ENCODE measurements around the gene IMMP2L. TPM values are rescaled to one million over a fixed set of nuclear protein-coding genes. Genes with fewer than 3 reads are reported as not detected.
A peak's percentile ranks its signal among the peaks of the same experiment; 100 is the strongest.

The IMMP2L gene
- total RNA-seq, 1 donor from 2014 or later = 17.8 TPM

GRCh38 chr7:111405621-111406020, 156.7 kb downstream of the IMMP2L start:
- no peak for DNase-seq
- intact Hi-C loops (cut with micrococcal nuclease) = no loop called here
- no peaks in the 10 kb centered on the region for H3K36me3 ChIP-seq
- TF ChIP-seq, protein P1, sequence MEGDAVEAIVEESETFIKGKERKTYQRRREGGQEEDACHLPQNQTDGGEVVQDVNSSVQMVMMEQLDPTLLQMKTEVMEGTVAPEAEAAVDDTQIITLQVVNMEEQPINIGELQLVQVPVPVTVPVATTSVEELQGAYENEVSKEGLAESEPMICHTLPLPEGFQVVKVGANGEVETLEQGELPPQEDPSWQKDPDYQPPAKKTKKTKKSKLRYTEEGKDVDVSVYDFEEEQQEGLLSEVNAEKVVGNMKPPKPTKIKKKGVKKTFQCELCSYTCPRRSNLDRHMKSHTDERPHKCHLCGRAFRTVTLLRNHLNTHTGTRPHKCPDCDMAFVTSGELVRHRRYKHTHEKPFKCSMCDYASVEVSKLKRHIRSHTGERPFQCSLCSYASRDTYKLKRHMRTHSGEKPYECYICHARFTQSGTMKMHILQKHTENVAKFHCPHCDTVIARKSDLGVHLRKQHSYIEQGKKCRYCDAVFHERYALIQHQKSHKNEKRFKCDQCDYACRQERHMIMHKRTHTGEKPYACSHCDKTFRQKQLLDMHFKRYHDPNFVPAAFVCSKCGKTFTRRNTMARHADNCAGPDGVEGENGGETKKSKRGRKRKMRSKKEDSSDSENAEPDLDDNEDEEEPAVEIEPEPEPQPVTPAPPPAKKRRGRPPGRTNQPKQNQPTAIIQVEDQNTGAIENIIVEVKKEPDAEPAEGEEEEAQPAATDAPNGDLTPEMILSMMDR (IDR thresholded peaks at IDR 0.05; ENCODE audit: borderline replicate concordance) = no peak
- no peak overlapping the region for H3K27ac ChIP-seq (replicated peaks)
- H3K4me3 ChIP-seq = no peak overlapping the region
- H3K4me1 ChIP-seq = peaks cover 6% of the 10 kb centered on the region
- no peaks in the 10 kb centered on the region for H3K27me3 ChIP-seq (ENCODE audit: low read depth)
- H3K9me3 ChIP-seq (replicated peaks) = no peaks in the 10 kb centered on the region

DNA sequence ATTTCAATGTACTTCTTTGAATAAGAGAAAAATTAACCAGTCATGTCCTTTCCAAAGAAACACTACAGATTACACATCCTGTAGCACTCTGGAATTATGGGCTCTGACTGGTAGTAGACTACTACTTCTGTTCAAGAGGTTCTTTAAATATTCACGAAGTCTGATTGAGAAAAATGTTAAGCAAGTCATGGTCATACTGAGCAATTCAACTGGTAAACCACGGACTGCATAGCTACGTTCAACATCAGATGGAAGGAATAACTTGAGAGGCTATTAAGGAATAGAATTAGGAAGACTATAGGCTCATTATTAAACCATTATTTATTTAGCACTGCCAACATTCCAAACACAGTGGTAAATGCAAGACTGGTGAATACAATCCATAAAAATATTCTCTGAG, 160.8 kb downstream of the IMMP2L start:
- Histone ChIP-seq H3K4me3 (no peak overlapping the region), H3K27me3 (ENCODE audit: low read depth) (no peaks in the 10 kb centered on the region), H3K4me1 (no peaks in the 10 kb centered on the region), H3K36me3 (no peaks in the 10 kb centered on the region), H3K27ac (replicated peaks) (no peak overlapping the region), H3K9me3 (replicated peaks) (peaks cover 10% of the 10 kb centered on the region)
- intact Hi-C loops (cut with micrococcal nuclease) = no loop called here
- TF ChIP-seq, protein P1 (IDR thresholded peaks at IDR 0.05; ENCODE audit: borderline replicate concordance) = no peak
- DNase-seq = no peak

GRCh38 chr7:111400088-111400487, 162.2 kb downstream of the IMMP2L start:
- H3K9me3 ChIP-seq (replicated peaks) = peaks cover 10% of the 10 kb centered on the region
- H3K4me1 ChIP-seq = no peaks in the 10 kb centered on the region
- TF ChIP-seq, protein P1 (IDR thresholded peaks at IDR 0.05; ENCODE audit: borderline replicate concordance) = no peak
- intact Hi-C loops (cut with micrococcal nuclease) = no loop called here
- no peaks in the 10 kb centered on the region for H3K27me3 ChIP-seq (ENCODE audit: low read depth)
- no peak overlapping the region for H3K27ac ChIP-seq (replicated peaks)
- no peak overlapping the region for H3K4me3 ChIP-seq
- DNase-seq = no peak
- H3K36me3 ChIP-seq = no peaks in the 10 kb centered on the region

- no peak overlapping the region for H3K4me3 ChIP-seq
- intact Hi-C loops (cut with micrococcal nuclease) = no loop called here
- no peak for DNase-seq
- H3K27me3 ChIP-seq (ENCODE audit: low read depth) = no peaks in the 10 kb centered on the region
- no peaks in the 10 kb centered on the region for H3K36me3 ChIP-seq
- peaks cover 10% of the 10 kb centered on the region for H3K9me3 ChIP-seq (replicated peaks)
- TF ChIP-seq, protein P1 (IDR thresholded peaks at IDR 0.05; ENCODE audit: borderline replicate concordance) = no peak
- peaks cover 21% of the 10 kb centered on the region for H3K4me1 ChIP-seq
- H3K27ac ChIP-seq (replicated peaks) = no peak overlapping the region
Observed at GRCh38 chr7:111394891-111395290, 167.4 kb downstream of the IMMP2L start.

GRCh38 chr7:111393011-111393754, 169.1 kb downstream of the IMMP2L start:
- Histone ChIP-seq H3K4me3 (peak overlapping the region; percentile 13), H3K27ac (replicated peaks) (peak overlapping the region; percentile 73), H3K27me3 (ENCODE audit: low read depth) (no peaks in the 10 kb centered on the region), H3K36me3 (no peaks in the 10 kb centered on the region), H3K9me3 (replicated peaks) (no peaks in the 10 kb centered on the region), H3K4me1 (peaks cover 26% of the 10 kb centered on the region)
- DNase-seq = peak; percentile 15
- TF ChIP-seq, protein P1 (IDR thresholded peaks at IDR 0.05; ENCODE audit: borderline replicate concordance) = no peak
- intact Hi-C loops (cut with micrococcal nuclease) = no loop called here

Data from left ventricle myocardium inferior (tissue), 1 donor.